Activated CD8-positive, alpha-beta memory T cell treated with anti-CD3 and anti-CD28 coated beads, Interleukin-2, amount 50 U/mL, for 1 hour (primary cell): Measurements from ENCODE around the gene RAD51B.

Experiments used
- DNase-seq: peaks from one replicate; pipeline ENCODE4 v3.0.0-alpha.2; 2020; ENCODE audit errors: extremely low read depth

RAD51B gene

GRCh38 chr14:68634332-68634731 lies 814.8 kb downstream of the RAD51B start:
- DNase-seq, result no peak

- no peak for DNase-seq
Measured at GRCh38 chr14:68634874-68635595, 815.5 kb downstream of the RAD51B start.

GRCh38 chr14:68636597-68636996 lies 817.0 kb downstream of the RAD51B start:
- no peak for DNase-seq

GRCh38 chr14:68637106-68638021 lies 817.8 kb downstream of the RAD51B start:
- no peak for DNase-seq

GRCh38 chr14:68638141-68638999 lies 818.8 kb downstream of the RAD51B start:
- DNase-seq, result no peak

GRCh38 chr14:68639000-68639757 lies 819.6 kb downstream of the RAD51B start:
- no peak for DNase-seq

GRCh38 chr14:68639758-68640574 lies 820.4 kb downstream of the RAD51B start:
- DNase-seq, result no peak

GRCh38 chr14:68643673-68644072 lies 824.1 kb downstream of the RAD51B start:
- DNase-seq, result no peak

- no peak for DNase-seq
Measured at GRCh38 chr14:68644101-68644500, 824.5 kb downstream of the RAD51B start.

GRCh38 chr14:68645371-68645770 lies 825.8 kb downstream of the RAD51B start:
- no peak for DNase-seq

GRCh38 chr14:68649476-68650189 lies 830.1 kb downstream of the RAD51B start:
- no peak for DNase-seq

- no peak for DNase-seq
Measured at GRCh38 chr14:68650404-68650994, 830.9 kb downstream of the RAD51B start.

GRCh38 chr14:68651075-68651474 lies 831.5 kb downstream of the RAD51B start:
- DNase-seq, result no peak

GRCh38 chr14:68651652-68652432 lies 832.3 kb downstream of the RAD51B start:
- no peak for DNase-seq

GRCh38 chr14:68652433-68652690 lies 832.8 kb downstream of the RAD51B start:
- DNase-seq, result no peak

GRCh38 chr14:68653108-68653507 lies 833.5 kb downstream of the RAD51B start:
- no peak for DNase-seq

- DNase-seq, result no peak
Measured at GRCh38 chr14:68653804-68654203, 834.2 kb downstream of the RAD51B start.

GRCh38 chr14:68654471-68654941 lies 834.9 kb downstream of the RAD51B start:
- DNase-seq, result no peak
